ENCODE data around the gene ZNF239.
"Not testable (repeated sequence)": the region's sequence is repeated elsewhere in the genome, so short reads cannot be mapped to it uniquely, and the experiment has no call there.

Gene ZNF239

GRCh38 chr10:43574001-43574892, at the start of gene ZNF239:
ZNF239 (minus strand) TSS chr10:43574616; CDS start chr10:43558079, 16,537 bp downstream.
- DNase-seq (ENCODE audit: low read depth in 3 of 3) = peak; percentile 73 to 85 (median 76)

GRCh38 chr10:43623351-43623750, 48.9 kb upstream of the ZNF239 start:
- no peak for DNase-seq (ENCODE audit: low read depth in 3 of 3)

- no peak for DNase-seq (ENCODE audit: low read depth in 3 of 3)
Measured at GRCh38 chr10:43622038-43622437, 47.6 kb upstream of the ZNF239 start.

GRCh38 chr10:43619368-43619767, 45.0 kb upstream of the ZNF239 start:
- DNase-seq (ENCODE audit: low read depth in 3 of 3) = no peak

GRCh38 chr10:43616697-43617370, 42.4 kb upstream of the ZNF239 start:
- DNase-seq (ENCODE audit: low read depth in 3 of 3) = no peak

- no peak for DNase-seq (ENCODE audit: low read depth in 3 of 3)
Measured at GRCh38 chr10:43610636-43611035, 36.2 kb upstream of the ZNF239 start.

- no peak for DNase-seq (ENCODE audit: low read depth in 3 of 3)
Measured at GRCh38 chr10:43607199-43607573, 32.8 kb upstream of the ZNF239 start.

GRCh38 chr10:43606323-43607198, 32.1 kb upstream of the ZNF239 start, which contains the start of gene ZNF485:
ZNF485 (plus strand) TSS chr10:43606438; CDS start chr10:43607051, 613 bp downstream.
- DNase-seq (ENCODE audit: low read depth in 3 of 3) = peak; percentile 46 to 70 (median 54)

GRCh38 chr10:43605850-43606322, 31.5 kb upstream of the ZNF239 start:
- DNase-seq (ENCODE audit: low read depth in 3 of 3) = no peak

GRCh38 chr10:43601576-43601975, 27.2 kb upstream of the ZNF239 start:
- DNase-seq (ENCODE audit: low read depth in 3 of 3) = not testable (repeated sequence)

- DNase-seq (ENCODE audit: low read depth in 3 of 3) = no peak
Measured at GRCh38 chr10:43599333-43599732, 24.9 kb upstream of the ZNF239 start.

GRCh38 chr10:43598446-43598845, 24.0 kb upstream of the ZNF239 start:
- DNase-seq (ENCODE audit: low read depth in 3 of 3) = no peak

GRCh38 chr10:43596546-43596945, 22.1 kb upstream of the ZNF239 start:
- DNase-seq (ENCODE audit: low read depth in 3 of 3) = no peak

GRCh38 chr10:43595739-43596298, 21.4 kb upstream of the ZNF239 start:
- no peak for DNase-seq (ENCODE audit: low read depth in 3 of 3)

- peak in 1 of 3 experiments; percentile 39 for DNase-seq (ENCODE audit: low read depth in 3 of 3)
Measured at GRCh38 chr10:43594944-43595589, 20.7 kb upstream of the ZNF239 start.

GRCh38 chr10:43591303-43591904, 17.0 kb upstream of the ZNF239 start:
- no peak for DNase-seq (ENCODE audit: low read depth in 3 of 3)

- not testable (repeated sequence) for DNase-seq (ENCODE audit: low read depth in 3 of 3)
Measured at GRCh38 chr10:43586730-43587115, 12.3 kb upstream of the ZNF239 start.

GRCh38 chr10:43585981-43586729, 11.7 kb upstream of the ZNF239 start:
- DNase-seq (ENCODE audit: low read depth in 3 of 3) = no peak

- no peak for DNase-seq (ENCODE audit: low read depth in 3 of 3)
Measured at GRCh38 chr10:43585046-43585445, 10.6 kb upstream of the ZNF239 start.

GRCh38 chr10:43584051-43584450, 9.6 kb upstream of the ZNF239 start:
- no peak for DNase-seq (ENCODE audit: low read depth in 3 of 3)

All from stimulated activated CD4-positive, alpha-beta T cell treated with anti-CD3 and anti-CD28 coated beads, TNF-alpha, amount 100 ng/mL, for 24 hours (primary cell).